Keratinocyte (primary cell): Measurements from ENCODE around the gene ENO1. TPM values are rescaled to one million over a fixed set of nuclear protein-coding genes. Genes with fewer than 3 reads are reported as not detected.

Experiments used
- DNase-seq: peaks from one replicate; pipeline ENCODE4 v3.0.0-alpha.2; 2011; ENCODE audit warnings: low read depth, missing footprints, low spot score
- FAIRE-seq: peaks from 2 replicates; lab custom pipeline; 2011; peaks lifted over from hg19 to GRCh38; lab: Jason Lieb, UNC
- H2AFZ ChIP-seq: 2 replicates; pipeline ENCODE4 v1.6.0; 2012; ENCODE audit warnings: low read length, control low read depth, inconsistent platforms; ENCODE audit not compliant: control insufficient read depth
- H3K27ac ChIP-seq: 2 replicates; pipeline ENCODE4 v1.5.1; 2011; ENCODE audit warnings: low read length; ENCODE audit not compliant: control insufficient read depth, insufficient read depth
- H3K27me3 ChIP-seq: 3 replicates; pipeline ENCODE4 v1.6.0; 2011; ENCODE audit warnings: low read length; ENCODE audit not compliant: control insufficient read depth, insufficient read depth; ENCODE audit errors: extremely low read depth
- H3K36me3 ChIP-seq, 2 experiments: 2 replicates in 1 of 2; 3 replicates in 1 of 2; pipeline ENCODE4 v1.5.1; 2011; ENCODE audit warnings: low read length in 2 of 2, mild to moderate bottlenecking in 1 of 2; ENCODE audit not compliant: control insufficient read depth in 2 of 2, insufficient read depth in 2 of 2; ENCODE audit errors: extremely low read depth in 1 of 2
- H3K4me1 ChIP-seq: 3 replicates; pipeline ENCODE4 v1.5.1; 2011; ENCODE audit warnings: low read length; ENCODE audit not compliant: control insufficient read depth, insufficient read depth; ENCODE audit errors: extremely low read depth
- H3K4me2 ChIP-seq: 3 replicates; pipeline ENCODE4 v1.6.0; 2011; ENCODE audit warnings: low read depth, low read length; ENCODE audit not compliant: control insufficient read depth, insufficient read depth; ENCODE audit errors: extremely low read depth
- H3K4me3 ChIP-seq, 3 experiments: fragments of 200-600 bp in 1 of 3; sonication (generic) in 1 of 3; 2 replicates in 2 of 3; 3 replicates in 1 of 3; pipeline ENCODE4 v1.5.1; 2011 to 2016; ENCODE audit warnings: low read length in 3 of 3, mild to moderate bottlenecking in 3 of 3, control low read depth in 2 of 3, inconsistent platforms in 1 of 3, low read depth in 1 of 3, mixed read lengths in 1 of 3, mixed run types in 1 of 3, moderate library complexity in 1 of 3; ENCODE audit not compliant: control insufficient read depth in 2 of 3, insufficient read depth in 2 of 3; ENCODE audit errors: extremely low read depth in 1 of 3
- H3K79me2 ChIP-seq: 2 replicates; pipeline ENCODE4 v1.6.0; 2012; ENCODE audit warnings: low read length; ENCODE audit not compliant: control insufficient read depth, insufficient read depth
- H3K9ac ChIP-seq: 3 replicates; pipeline ENCODE4 v1.6.0; 2011; ENCODE audit warnings: low read length; ENCODE audit not compliant: control insufficient read depth, insufficient read depth; ENCODE audit errors: extremely low read depth
- H3K9me1 ChIP-seq: 3 replicates; pipeline ENCODE4 v1.6.0; 2011; ENCODE audit warnings: low read length; ENCODE audit not compliant: control insufficient read depth, insufficient read depth; ENCODE audit errors: extremely low read depth
- H3K9me3 ChIP-seq: 2 replicates; pipeline ENCODE4 v1.5.1; 2012; ENCODE audit warnings: low read depth, low read length; ENCODE audit not compliant: control insufficient read depth
- H4K20me1 ChIP-seq: 3 replicates; pipeline ENCODE4 v1.6.0; 2011; ENCODE audit warnings: low read length; ENCODE audit not compliant: control insufficient read depth, insufficient read depth; ENCODE audit errors: extremely low read depth
- EZH2 ChIP-seq: IDR thresholded peaks from one replicate; pipeline ENCODE4 v1.6.1; 2012; ENCODE audit warnings: inconsistent platforms, mild to moderate bottlenecking, low read length, moderate library complexity
- dilution Hi-C: fragments of 300-500 bp; cut with MboI; formaldehyde crosslinking; loops from one replicate; pipeline ENCODE4 v1.7.0; 2020; ENCODE audit warnings: low sequenced_read_pairs; ENCODE audit not compliant: extremely low pct_ligation_motif_present
- polyA plus RNA-seq, 5 experiments: library from polyadenylated mRNA; depleted of rRNA in 3 of 5; stranded (reverse) in 3 of 5; stranded (forward) in 1 of 5; unstranded in 1 of 5; fragments of >200 nt; gene quantifications; 1 replicate in 1 of 5; 2 replicates in 3 of 5; 3 replicates in 1 of 5; pipeline versions ENCODE4 v1.2.1 to v1.2.3, GENCODE V29; 2011 to 2012; ENCODE audit warnings: missing spikeins in 2 of 5, low read depth in 1 of 5, low replicate concordance in 1 of 5
- TF ChIP-seq, protein P1 (sequence below), 3 experiments: IDR thresholded peaks in 1 of 3; conservative IDR thresholded peaks in 1 of 3; optimal IDR thresholded peaks in 1 of 3; 2 replicates in 2 of 3; 3 replicates in 1 of 3; pipeline versions ENCODE3 to v1.5.1; 2011; ENCODE audit warnings: low read length in 3 of 3, mild to moderate bottlenecking in 3 of 3, moderate library complexity in 2 of 3, control low read depth in 1 of 3, inconsistent platforms in 1 of 3; ENCODE audit not compliant: insufficient read depth in 2 of 3; ENCODE audit errors: extremely low read depth in 1 of 3

Gene ENO1
- polyA plus RNA-seq, 1 donor (not counting 4 experiments of a cell fraction or from before 2014, with no cell fraction given), result 1,908 TPM

DNA sequence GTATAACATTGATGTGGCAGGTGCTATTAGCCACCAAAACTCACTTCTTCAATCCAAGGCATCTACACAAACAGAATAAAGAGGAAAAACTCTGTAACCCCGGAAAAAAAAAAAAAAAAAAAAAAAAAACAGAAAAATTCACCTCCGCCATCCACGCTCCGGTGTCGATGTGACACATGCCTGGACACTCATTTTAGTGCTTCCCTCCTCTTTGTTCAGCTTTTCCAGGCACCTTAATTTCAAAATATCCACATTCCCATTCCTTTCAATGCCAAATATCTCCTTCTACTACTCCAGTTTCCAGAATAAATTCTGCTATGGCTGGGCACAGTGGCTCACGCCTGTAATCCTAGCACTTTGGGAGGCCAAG is 55.2 kb downstream of the ENO1 start:
- Histone ChIP-seq H3K36me3 (no peaks in the 10 kb centered on the region), H3K9ac (no peak overlapping the region), H3K27ac (no peak overlapping the region), H4K20me1 (no peaks in the 10 kb centered on the region), H2AFZ (no peak overlapping the region), H3K4me2 (no peak overlapping the region), H3K79me2 (no peaks in the 10 kb centered on the region), H3K9me1 (no peaks in the 10 kb centered on the region), H3K4me1 (peaks cover 18% of the 10 kb centered on the region), H3K4me3 (no peak overlapping the region), H3K27me3 (no peaks in the 10 kb centered on the region), H3K9me3 (no peaks in the 10 kb centered on the region)
- DNase-seq (no peak), FAIRE-seq (no peak)
- TF ChIP-seq, protein P1, sequence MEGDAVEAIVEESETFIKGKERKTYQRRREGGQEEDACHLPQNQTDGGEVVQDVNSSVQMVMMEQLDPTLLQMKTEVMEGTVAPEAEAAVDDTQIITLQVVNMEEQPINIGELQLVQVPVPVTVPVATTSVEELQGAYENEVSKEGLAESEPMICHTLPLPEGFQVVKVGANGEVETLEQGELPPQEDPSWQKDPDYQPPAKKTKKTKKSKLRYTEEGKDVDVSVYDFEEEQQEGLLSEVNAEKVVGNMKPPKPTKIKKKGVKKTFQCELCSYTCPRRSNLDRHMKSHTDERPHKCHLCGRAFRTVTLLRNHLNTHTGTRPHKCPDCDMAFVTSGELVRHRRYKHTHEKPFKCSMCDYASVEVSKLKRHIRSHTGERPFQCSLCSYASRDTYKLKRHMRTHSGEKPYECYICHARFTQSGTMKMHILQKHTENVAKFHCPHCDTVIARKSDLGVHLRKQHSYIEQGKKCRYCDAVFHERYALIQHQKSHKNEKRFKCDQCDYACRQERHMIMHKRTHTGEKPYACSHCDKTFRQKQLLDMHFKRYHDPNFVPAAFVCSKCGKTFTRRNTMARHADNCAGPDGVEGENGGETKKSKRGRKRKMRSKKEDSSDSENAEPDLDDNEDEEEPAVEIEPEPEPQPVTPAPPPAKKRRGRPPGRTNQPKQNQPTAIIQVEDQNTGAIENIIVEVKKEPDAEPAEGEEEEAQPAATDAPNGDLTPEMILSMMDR (optimal IDR thresholded peaks at IDR 0.05 in 1 of 3, IDR thresholded peaks at IDR 0.05 in 1 of 3, conservative IDR thresholded peaks at IDR 0.05 in 1 of 3; ENCODE audit: extremely low read depth in 1 of 3, insufficient read depth in 2 of 3, low read length in 3 of 3), result no peak
- no peak for TF ChIP-seq EZH2
- dilution Hi-C loops, result no loop called here

DNA sequence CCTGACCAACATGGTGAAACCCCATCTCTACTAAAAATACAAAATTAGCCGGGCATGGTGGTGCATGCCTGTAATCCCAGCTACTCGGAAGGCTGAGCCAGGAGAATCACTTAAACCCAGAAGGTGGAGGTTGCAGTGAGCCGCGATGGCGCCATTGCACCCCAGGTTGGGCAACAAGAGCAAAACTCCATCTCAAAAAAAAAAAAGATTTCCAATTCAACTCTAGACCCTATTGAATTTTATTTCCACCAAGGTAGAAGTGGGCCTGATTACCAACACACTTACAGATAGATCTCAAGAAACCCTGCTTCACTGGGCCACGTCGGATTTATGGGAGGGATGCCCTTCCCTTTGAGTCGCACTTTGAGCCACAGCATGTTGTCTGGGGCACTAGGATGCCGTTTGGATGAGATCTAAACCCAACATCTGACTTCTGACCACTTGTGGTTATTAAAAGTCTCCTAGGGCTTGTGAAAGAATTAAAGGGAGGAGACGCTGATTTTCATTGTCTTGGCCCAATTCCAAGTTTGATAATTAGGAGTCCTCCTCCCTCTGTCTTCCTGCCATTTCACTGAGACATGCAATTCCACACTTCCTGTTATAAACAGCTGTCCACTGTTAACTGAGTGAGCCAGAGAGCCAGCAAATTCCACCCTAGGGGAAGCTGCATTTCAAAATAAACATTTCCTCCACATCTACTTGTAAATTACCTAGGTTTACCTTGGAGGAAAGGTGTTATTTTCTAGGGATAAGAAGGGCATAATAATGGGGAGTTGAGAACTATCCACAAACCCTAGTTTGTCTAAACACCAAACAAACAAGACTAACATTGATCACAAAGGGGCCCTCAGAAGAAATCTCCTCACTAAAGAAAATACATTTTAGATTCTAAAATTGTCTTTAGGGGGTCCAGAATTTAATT is 55.9 kb downstream of the ENO1 start:
- Histone ChIP-seq H3K9me3 (no peaks in the 10 kb centered on the region), H3K27ac (peak overlapping the region; percentile 37), H3K36me3 (no peaks in the 10 kb centered on the region), H4K20me1 (no peaks in the 10 kb centered on the region), H3K9me1 (no peaks in the 10 kb centered on the region), H3K4me1 (peaks cover 20% of the 10 kb centered on the region), H3K4me2 (peak overlapping the region; percentile 52), H3K27me3 (no peaks in the 10 kb centered on the region), H3K9ac (no peak overlapping the region), H3K79me2 (no peaks in the 10 kb centered on the region), H3K4me3 (no peak overlapping the region), H2AFZ (peak overlapping the region; percentile 67)
- peak; percentile 36 for DNase-seq
- dilution Hi-C loops, result no loop called here
- TF ChIP-seq EZH2, result no peak
- TF ChIP-seq, protein P1 (optimal IDR thresholded peaks at IDR 0.05 in 1 of 3, IDR thresholded peaks at IDR 0.05 in 1 of 3, conservative IDR thresholded peaks at IDR 0.05 in 1 of 3; ENCODE audit: extremely low read depth in 1 of 3, insufficient read depth in 2 of 3, low read length in 3 of 3), result no peak
- FAIRE-seq, result peak; percentile 41
